ENCODE measurements around the gene THPO.

The THPO gene

DNA sequence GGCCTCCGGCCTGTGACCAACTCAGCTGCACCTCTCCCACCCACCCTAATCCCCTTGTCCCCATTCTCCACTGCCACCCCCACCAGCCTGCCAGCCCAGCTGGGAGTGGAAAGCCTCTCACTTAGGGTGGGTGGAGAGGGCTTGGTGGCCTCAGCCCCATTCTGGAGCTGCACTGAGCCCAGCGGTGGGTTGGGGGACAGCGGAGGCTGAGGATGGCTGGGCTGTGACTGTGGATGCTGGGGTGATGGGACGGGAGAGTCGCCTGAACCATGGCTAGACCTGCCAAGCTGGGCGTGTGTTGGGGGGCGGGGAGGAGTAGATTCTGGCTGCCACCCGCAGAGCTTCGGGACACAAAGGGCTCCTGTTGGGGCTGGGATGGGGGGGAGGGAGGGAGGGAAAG, 18.4 kb downstream of the THPO start:
- ChIA-PET CTCF (interaction anchor here (2.7 to 4.1 kb wide), 4 partner anchors 8 to 154 kb away, joined by 9 to 20 read pairs (median 18); no protein-coding TSS in a partner anchor), POLR2A (interaction anchor here (0.7 kb wide), 1 partner anchor 49 kb away, joined by 3 read pairs; no protein-coding TSS in a partner anchor)
- TF ChIP-seq, protein P1, sequence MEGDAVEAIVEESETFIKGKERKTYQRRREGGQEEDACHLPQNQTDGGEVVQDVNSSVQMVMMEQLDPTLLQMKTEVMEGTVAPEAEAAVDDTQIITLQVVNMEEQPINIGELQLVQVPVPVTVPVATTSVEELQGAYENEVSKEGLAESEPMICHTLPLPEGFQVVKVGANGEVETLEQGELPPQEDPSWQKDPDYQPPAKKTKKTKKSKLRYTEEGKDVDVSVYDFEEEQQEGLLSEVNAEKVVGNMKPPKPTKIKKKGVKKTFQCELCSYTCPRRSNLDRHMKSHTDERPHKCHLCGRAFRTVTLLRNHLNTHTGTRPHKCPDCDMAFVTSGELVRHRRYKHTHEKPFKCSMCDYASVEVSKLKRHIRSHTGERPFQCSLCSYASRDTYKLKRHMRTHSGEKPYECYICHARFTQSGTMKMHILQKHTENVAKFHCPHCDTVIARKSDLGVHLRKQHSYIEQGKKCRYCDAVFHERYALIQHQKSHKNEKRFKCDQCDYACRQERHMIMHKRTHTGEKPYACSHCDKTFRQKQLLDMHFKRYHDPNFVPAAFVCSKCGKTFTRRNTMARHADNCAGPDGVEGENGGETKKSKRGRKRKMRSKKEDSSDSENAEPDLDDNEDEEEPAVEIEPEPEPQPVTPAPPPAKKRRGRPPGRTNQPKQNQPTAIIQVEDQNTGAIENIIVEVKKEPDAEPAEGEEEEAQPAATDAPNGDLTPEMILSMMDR (IDR thresholded peaks at IDR 0.05; ENCODE audit: insufficient read depth, low read length, missing control alignments), result no peak
- DNase-seq (ENCODE audit: low read depth, low spot score), result no peak
- no peak overlapping the region for H3K4me3 ChIP-seq (ENCODE audit: low read depth, low read length)

DNA sequence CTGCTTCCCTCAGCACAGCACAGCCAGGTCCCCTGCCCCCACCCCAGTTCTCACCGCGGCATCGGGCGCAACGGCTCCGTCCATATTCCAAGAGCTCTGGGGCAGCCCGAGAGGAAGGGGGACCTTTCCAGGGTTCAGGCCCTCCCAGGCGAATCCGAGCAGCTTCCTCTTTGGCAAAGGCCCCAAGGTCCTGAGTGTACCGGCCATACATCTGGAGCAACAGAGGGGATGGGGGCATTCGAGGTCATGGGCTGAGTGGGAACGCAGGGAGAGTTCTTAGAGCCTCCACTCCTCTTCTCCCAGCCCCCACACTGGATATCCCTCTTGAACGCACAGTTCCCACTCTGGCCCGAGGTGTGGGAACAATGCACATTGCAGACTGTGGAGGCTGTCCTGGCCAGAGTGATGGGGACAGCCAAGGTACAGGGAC, 19.1 kb downstream of the THPO start:
- DNase-seq (ENCODE audit: low read depth, low spot score), result no peak
- TF ChIP-seq, protein P1 (IDR thresholded peaks at IDR 0.05; ENCODE audit: insufficient read depth, low read length, missing control alignments), result no peak
- CTCF ChIA-PET, result interaction anchor here (2.7 to 4.1 kb wide), 4 partner anchors 7 to 155 kb away, joined by 9 to 20 read pairs (median 18); no protein-coding TSS in a partner anchor
- no peak overlapping the region for H3K4me3 ChIP-seq (ENCODE audit: low read depth, low read length)
- POLR2A ChIA-PET, result no interaction called here

- H3K4me3 ChIP-seq (ENCODE audit: low read depth, low read length), result no peak overlapping the region
- CTCF ChIA-PET, result interaction anchor here (2.7 to 3.9 kb wide), 3 partner anchors 10 to 156 kb away, joined by 9 to 20 read pairs (median 17); no protein-coding TSS in a partner anchor
- DNase-seq (ENCODE audit: low read depth, low spot score), result no peak
- POLR2A ChIA-PET, result no interaction called here
- TF ChIP-seq, protein P1 (IDR thresholded peaks at IDR 0.05; ENCODE audit: insufficient read depth, low read length, missing control alignments), result no peak
These were observed 19.8 kb downstream of the THPO start for GRCh38 chr3:184358124-184358767.

- POLR2A ChIA-PET, result no interaction called here
These were observed 20.5 kb downstream of the THPO start for GRCh38 chr3:184357248-184358123.

GRCh38 chr3:184355261-184356040, 22.6 kb downstream of the THPO start:
- TF ChIP-seq, protein P1 (IDR thresholded peaks at IDR 0.05; ENCODE audit: insufficient read depth, low read length, missing control alignments), result no peak
- ChIA-PET POLR2A (no interaction called here), CTCF (interaction anchor here (0.8 to 4.5 kb wide), 13 partner anchors 8 to 187 kb away, joined by 3 to 46 read pairs (median 6); partner anchors contain the start of gene FAM131A)
- H3K4me3 ChIP-seq (ENCODE audit: low read depth, low read length), result no peak overlapping the region
- DNase-seq (ENCODE audit: low read depth, low spot score), result no peak

More at GRCh38 chr3:184357248-184358123, 20.5 kb downstream of the THPO start:
- no peak for DNase-seq (ENCODE audit: low read depth, low spot score)
- H3K4me3 ChIP-seq (ENCODE audit: low read depth, low read length), result no peak overlapping the region
- TF ChIP-seq, protein P1 (IDR thresholded peaks at IDR 0.05; ENCODE audit: insufficient read depth, low read length, missing control alignments), result no peak
- CTCF ChIA-PET, result interaction anchor here (1.2 to 3.9 kb wide), 4 partner anchors 9 to 14 kb away, joined by 5 to 20 read pairs (median 11); no protein-coding TSS in a partner anchor
